ENCODE data around the gene RYR3.

The RYR3 gene

GRCh38 chr15:33400941-33401340 lies 90.2 kb downstream of the RYR3 start:
- no peak overlapping the region for H3K4me3 ChIP-seq (ENCODE audit: control insufficient read depth, low read depth, low read length)
- no peak for TF ChIP-seq CTCF (IDR thresholded peaks at IDR 0.05; ENCODE audit: control insufficient read depth, insufficient read depth, low read depth, low read length, missing control alignments)
- no peak for DNase-seq (ENCODE audit: low read depth)

- TF ChIP-seq CTCF (IDR thresholded peaks at IDR 0.05; ENCODE audit: control insufficient read depth, insufficient read depth, low read depth, low read length, missing control alignments) = no peak
- H3K4me3 ChIP-seq (ENCODE audit: control insufficient read depth, low read depth, low read length) = no peak overlapping the region
- no peak for DNase-seq (ENCODE audit: low read depth)
Measured at GRCh38 chr15:33402600-33402999, 91.8 kb downstream of the RYR3 start.

GRCh38 chr15:33405096-33405495 lies 94.3 kb downstream of the RYR3 start:
- DNase-seq (ENCODE audit: low read depth) = no peak

GRCh38 chr15:33411596-33412540 lies 101.1 kb downstream of the RYR3 start:
- no peak for DNase-seq (ENCODE audit: low read depth)
- no peak for TF ChIP-seq CTCF (IDR thresholded peaks at IDR 0.05; ENCODE audit: control insufficient read depth, insufficient read depth, low read depth, low read length, missing control alignments)
- H3K4me3 ChIP-seq (ENCODE audit: control insufficient read depth, low read depth, low read length) = no peak overlapping the region

More at GRCh38 chr15:33405096-33405495, 94.3 kb downstream of the RYR3 start:
- TF ChIP-seq CTCF (IDR thresholded peaks at IDR 0.05; ENCODE audit: control insufficient read depth, insufficient read depth, low read depth, low read length, missing control alignments) = no peak
- no peak overlapping the region for H3K4me3 ChIP-seq (ENCODE audit: control insufficient read depth, low read depth, low read length)

GRCh38 chr15:33419701-33420100 lies 108.9 kb downstream of the RYR3 start:
- no peak for TF ChIP-seq CTCF (IDR thresholded peaks at IDR 0.05; ENCODE audit: control insufficient read depth, insufficient read depth, low read depth, low read length, missing control alignments)
- DNase-seq (ENCODE audit: low read depth) = no peak
- H3K4me3 ChIP-seq (ENCODE audit: control insufficient read depth, low read depth, low read length) = no peak overlapping the region

GRCh38 chr15:33424025-33424424 lies 113.3 kb downstream of the RYR3 start:
- no peak overlapping the region for H3K4me3 ChIP-seq (ENCODE audit: control insufficient read depth, low read depth, low read length)
- TF ChIP-seq CTCF (IDR thresholded peaks at IDR 0.05; ENCODE audit: control insufficient read depth, insufficient read depth, low read depth, low read length, missing control alignments) = no peak
- DNase-seq (ENCODE audit: low read depth) = no peak

Data from AG09309 (cell line).